Mucosa of gallbladder (tissue), 1 donor: ENCODE data around the gene PLCZ1. TPM values are rescaled to one million over a fixed set of nuclear protein-coding genes. Genes with fewer than 3 reads are reported as not detected.
"Not testable (repeated sequence)": the region's sequence is repeated elsewhere in the genome, so short reads cannot be mapped to it uniquely, and the experiment has no call there.

Experiments used
- DNase-seq: peaks from one replicate; pipeline ENCODE4 v3.0.0-alpha.2; 2020; ENCODE audit warnings: low spot score
- total RNA-seq: library from RNA; stranded (reverse); gene quantifications from one replicate; pipeline ENCODE4 v1.2.1, GENCODE V29; 2021
- donor health status: DM: no; HTN: no; CAD: no.

PLCZ1 gene
- total RNA-seq, 1 donor from 2014 or later, result not detected

DNA sequence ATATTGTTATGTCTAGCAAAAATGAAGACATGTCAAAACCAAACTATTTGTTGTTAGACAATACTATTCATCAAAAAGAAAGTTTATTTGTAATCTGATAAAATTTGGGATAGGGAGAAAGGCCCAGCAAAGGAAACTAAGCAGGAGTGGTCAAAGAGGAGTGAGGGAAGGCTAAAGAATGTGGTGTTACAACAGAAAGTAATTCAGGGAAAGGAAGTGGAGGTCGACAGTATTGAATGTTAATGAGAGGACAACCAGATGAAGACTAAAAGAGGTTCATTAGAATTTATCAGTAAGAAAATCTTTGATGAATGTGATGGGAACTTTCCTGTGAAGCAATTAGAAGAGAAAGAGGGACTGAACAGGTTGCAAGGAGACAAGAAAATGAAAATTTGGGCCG, 33.9 kb downstream of the PLCZ1 start:
- no peak for DNase-seq

DNA sequence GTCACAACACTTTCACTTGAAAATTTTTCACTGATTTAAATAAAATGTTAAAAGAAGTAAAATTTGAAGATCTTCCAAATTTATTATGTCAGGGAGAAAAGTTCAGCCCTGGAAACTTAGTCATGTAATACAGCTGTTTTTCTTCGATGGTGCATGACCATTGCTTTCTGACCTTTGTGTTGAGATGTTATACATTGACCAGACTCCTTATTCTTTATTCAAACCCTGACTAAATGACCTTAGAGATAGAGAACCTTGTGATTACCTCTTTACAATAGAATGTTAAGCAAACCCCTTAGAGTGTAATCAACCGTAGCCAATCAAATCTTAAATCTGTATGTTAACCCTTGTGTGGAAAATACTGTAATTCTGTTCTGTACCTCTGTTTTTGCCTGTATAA, 34.5 kb downstream of the PLCZ1 start:
- no peak for DNase-seq

DNA sequence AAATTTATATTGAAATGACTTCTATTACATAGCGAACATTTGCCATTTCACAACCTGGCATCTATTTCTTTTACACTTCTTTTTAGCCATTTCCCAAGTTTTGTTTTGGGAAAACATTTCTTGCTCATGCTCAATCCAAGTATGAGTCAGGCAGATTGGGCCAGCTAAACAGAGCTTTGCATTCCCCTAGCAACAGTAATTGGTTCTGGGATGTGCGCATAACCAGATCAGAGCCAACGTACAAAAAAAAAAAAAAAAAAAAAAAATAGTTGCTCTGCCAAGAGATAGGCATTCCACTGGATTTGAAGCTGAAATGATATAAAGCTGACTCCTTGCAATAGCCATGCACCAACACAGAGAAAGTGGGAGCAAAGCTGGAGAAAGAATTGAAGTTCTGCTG, 37.5 kb downstream of the PLCZ1 start:
- DNase-seq, result no peak

DNA sequence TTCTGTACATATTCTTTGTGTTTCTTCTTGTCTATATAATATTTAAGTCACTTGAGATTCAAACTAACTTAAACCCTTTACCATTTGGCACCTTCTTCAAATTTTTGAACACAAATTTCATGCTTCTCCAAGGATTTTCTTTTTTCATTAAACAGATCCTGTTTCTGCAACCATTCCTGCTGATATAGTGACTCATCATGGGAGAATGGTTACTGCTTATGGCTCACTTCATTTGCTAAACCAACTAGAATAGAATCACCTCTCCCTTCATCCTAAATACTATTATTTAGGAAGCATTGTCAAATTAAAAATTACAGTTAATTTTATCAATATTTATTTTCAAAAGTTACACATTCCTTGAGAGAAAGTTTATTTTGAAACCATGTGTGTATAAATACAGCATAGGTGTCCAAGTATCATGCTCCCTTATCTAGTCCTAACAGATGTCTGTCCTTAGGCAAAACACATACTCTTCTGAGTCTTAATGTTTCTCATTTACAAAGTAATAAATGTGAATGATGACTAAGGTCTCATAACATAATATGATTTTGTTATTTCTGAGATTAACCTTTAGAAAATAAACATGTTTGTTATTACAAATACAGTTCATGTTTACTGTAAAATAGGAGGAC, 40.7 kb downstream of the PLCZ1 start:
- DNase-seq, result no peak

DNA sequence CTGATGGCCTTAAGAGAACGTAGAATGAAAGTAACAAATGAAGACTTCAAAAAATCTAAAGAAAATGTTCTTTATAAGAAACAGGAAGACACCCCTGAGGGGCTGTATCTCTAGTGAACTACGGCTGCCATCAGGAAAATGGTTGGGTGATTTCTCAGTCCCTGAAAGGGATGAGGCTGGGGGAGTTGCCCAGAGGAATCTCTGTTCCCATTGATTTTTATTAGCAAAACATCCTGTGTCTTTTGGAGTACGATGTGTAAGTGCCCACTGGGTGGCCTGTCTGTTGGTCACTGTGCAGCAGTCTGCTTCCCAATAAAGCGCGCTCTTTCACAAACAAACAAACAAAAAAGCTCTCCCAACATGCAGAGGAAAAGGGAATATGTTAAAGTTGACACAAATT, 43.8 kb downstream of the PLCZ1 start:
- DNase-seq, result not testable (repeated sequence)

DNA sequence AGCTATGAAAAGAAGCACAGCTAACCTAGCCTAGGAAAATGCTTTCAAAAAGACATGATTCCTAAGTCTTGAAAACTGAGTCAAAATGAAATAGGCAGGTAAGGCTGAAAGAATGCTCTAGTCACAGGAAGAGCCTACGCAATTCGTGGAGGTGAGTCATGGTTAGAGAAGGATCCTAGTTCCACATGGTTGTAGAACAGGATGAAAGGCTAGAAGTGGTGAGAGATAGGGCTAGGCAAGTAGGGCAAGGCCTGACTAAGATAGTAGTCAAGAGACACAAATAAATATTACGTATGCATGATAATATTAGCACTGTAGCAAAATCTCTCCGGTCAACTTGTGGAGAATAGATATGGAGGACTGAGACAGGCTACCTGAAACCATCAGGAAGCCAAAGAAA, 47.2 kb downstream of the PLCZ1 start:
- no peak for DNase-seq

DNA sequence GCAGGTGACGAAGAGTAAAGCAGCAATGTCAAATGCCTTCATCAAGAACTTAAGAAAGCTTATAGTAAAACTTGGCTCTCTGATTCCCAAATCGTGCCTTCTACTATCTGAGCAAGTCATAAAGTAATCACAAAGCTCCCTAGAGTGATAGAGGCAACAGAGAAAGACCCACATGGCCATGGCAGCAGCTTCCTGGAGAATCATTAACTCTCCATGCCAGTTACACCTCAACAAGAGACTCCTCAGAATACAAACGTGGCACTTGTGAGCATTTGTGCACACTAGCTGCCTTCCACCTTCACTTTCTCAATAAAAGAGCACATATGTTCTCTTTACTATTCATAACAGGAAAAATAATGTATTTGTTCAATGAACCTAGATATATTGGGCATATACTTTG, 48.0 kb downstream of the PLCZ1 start:
- no peak for DNase-seq

DNA sequence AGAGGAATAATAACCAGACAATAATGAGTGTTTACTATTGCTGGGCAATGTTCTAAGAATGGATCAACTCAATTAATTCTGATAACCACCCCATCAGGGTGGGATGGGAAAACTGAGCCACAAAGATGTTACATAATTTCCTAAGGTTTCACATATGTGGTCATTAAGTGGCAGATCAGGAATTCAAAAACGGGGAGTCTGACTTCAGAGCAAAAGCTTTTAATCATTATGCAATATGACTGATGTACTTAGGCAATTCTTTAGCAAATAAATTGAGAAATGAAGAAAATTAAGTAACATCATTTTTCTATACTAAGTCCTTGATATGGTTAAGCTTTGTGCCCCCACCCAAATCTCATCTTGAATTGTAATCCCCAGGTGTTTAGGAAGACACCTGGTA, 53.4 kb downstream of the PLCZ1 start:
- no peak for DNase-seq

DNA sequence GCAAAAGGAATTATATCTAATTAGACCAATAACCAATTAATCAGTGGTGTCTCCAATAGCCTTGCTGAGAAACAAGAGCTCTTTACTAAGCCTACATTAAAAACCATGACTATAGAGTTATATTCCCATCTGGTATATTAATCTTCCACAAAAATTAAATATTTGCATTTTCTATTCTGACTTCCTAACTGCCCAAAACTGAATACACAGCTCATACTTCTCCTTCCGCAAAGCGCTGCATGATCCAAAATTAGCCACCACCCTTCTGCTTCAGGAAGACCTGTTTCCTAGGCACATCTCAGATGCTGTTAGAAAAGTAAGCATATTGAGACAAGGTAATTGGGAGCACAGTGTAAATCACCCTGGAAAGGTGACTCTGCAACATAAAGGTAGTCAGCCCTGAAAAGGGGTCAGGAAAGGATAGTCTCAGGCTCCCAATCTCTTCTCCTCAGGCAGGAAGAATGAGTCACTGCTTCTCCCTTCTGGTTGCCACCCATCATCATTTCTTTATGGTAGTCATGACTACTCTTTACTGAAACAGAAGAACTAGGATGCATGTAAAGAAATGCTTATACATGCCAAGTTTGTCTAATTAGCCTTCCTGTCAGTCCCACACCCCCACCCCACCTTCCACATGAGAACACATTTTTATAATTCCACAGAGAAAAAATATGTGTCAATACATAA, 54.3 kb downstream of the PLCZ1 start:
- no peak for DNase-seq

DNA sequence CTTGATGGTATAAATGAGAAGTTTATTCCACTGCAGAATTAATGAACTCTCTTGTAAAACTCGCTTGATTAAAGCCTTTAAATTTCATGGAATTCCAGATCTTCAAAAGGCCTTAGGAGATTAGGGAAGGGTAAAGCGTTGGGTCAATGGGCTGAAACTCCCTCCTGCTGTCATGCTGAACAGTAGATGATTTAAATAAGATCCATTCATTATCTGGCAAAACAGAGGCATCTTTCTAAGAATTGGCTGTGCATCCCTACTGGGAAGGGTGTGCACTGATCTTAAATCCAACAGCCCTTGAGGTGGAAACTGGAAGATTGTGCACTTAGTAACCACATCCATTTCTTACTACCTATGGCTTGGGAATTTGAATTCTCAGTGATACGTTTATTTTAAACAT, 56.0 kb downstream of the PLCZ1 start:
- DNase-seq, result no peak

DNA sequence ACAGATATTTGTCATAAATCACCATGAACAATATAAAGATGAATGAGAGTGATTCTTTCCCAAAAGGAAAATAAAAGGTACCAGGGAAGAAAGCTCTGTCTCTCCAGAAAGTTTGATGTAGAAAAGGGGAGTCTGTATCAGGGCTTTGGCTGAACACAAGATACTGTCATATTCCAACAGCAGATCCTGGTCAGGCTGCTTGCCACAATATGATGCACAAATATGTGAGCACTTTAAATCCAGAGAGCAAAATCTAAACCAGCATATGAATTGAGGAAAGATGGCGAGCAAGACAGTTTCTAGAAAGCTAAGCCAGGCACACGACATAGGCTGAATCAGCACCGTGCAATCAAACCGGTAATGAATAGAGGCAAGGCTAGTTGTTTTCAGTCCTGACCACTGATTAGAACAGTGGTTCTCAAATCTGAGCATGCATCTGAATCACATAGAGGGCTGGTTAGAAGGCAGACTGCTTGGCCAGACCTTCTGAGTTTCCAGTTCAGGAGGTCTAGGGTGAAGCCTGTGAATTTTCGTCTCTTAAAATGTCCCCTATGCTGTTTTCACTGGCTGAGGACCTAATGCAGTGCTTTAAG, 60.7 kb downstream of the PLCZ1 start:
- no peak for DNase-seq

DNA sequence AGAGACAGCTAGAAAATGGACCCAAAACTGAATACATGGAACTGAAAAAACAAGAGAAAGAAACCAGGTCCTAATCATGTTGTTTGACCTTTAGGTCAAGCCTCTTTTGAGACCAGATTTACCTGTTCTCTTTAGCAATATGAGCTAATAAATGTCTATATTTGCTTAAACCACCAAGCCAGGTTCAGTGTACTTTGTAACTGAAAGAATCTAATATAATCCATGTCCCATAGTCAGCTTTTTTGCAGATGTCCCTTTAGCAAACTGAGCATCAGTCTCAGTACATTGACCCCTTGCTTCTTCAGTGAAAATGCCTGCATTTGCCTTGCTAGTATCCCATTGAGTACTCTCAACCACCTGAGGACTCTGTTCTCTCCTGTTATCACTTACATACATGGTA, 61.7 kb downstream of the PLCZ1 start:
- DNase-seq, result no peak

DNA sequence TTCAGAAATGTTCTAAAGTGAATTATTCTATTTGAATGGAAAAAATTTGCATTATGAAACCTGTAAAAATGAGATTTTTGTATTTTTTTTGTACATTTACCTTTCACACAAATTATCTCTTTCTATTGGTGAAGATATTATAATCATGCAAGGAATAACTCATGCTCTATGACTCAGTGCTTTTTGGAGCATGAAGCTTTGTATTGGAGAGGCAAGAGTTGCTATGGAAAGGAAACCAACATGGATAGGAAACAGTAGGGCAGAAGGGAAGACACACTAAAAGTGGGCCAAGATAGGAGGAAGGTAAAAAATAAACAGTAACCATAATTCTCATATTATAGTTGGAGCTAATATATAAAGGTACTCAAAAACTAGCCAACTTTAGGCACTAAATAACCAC, 79.0 kb downstream of the PLCZ1 start:
- no peak for DNase-seq

DNA sequence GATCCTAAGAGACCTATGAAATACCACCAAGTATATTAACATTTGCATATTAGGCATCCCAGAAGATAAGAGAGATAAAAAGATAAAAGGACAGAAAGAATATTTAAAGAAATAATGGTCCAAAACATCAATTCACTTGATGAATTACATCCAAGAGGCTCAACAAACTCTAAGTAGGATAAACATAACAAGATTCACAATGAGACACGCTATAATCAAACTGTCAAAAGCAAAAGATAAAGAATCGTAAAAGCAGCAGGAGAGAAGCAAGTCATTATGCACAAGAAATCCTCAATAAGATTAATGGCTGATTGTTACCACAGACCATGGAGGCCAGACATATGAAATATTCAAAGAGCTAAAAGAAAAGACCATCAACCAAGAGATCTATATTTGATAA, 79.6 kb downstream of the PLCZ1 start:
- DNase-seq, result no peak

DNA sequence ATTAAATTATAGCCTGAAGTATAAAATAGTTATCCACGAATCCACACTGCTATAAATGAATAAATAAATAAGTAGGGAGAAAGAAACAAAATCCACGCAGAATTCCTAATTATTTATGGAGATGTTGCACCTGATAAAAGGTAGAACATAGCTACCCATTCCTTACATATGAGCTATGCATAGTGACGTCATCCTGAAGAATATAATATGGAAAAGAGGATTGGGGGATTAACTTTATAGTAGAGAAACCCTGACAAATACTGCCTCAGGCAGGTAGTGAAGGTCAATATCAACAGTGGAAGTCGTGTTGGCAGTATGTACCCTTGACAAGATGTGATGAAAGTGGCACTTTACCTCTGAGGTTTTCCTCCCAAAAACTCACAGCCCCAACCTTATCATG, 82.5 kb downstream of the PLCZ1 start:
- DNase-seq, result no peak

DNA sequence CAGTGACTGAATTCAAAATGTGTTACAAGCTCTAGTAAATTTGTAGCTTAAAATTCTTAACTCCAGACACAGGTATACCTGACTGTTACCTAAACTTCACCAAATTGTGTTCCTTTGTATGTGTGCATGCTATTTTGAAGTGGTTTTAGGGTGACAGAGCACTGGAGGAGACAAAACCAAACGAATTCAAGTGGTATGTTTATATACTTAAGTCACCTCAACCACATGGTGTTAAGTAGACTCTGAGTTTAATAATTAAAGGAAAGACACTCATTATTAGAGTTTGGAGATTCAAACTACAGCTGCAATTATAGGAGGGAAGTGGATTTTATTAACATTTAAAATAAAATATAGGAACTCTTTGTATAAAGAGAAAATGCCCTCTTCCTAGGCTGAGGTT, 84.3 kb downstream of the PLCZ1 start:
- no peak for DNase-seq

DNA sequence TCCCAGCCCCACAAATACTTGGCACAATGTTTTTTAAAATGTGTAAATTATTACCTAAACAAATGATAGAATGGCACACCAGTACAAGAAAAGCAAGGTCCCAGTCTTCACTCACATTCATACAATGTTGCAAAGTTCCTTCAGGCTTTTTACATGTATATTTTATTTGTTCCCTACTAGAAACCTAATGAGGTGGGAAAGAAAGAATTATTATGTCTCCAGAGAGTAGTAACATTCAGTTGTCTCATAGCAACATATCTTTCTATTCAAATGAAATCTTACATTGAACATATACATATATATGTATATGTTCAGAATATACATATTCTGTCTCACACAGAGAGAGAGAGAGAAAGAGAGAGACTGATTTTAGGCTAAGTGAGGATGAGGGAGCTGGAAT, 85.2 kb downstream of the PLCZ1 start:
- no peak for DNase-seq

DNA sequence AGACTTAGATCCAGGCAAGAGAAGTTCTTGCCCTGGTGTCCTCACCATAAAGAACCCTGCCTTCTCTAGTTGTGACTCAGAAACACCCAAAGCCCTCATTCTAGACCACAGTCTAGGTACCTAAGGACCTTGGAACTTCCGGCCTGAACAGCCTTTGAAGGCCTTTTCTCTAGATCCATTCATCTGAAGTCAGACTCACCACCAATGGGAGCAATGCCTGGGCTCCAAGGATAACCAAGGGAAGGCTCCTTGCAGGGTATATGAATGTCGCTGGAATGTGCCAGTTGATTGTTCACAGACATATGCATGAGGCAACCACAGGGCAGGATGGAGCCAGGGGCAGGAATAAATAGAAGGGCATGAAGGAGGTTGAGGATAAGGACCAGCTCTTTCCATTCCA, 86.3 kb downstream of the PLCZ1 start:
- DNase-seq, result no peak

DNA sequence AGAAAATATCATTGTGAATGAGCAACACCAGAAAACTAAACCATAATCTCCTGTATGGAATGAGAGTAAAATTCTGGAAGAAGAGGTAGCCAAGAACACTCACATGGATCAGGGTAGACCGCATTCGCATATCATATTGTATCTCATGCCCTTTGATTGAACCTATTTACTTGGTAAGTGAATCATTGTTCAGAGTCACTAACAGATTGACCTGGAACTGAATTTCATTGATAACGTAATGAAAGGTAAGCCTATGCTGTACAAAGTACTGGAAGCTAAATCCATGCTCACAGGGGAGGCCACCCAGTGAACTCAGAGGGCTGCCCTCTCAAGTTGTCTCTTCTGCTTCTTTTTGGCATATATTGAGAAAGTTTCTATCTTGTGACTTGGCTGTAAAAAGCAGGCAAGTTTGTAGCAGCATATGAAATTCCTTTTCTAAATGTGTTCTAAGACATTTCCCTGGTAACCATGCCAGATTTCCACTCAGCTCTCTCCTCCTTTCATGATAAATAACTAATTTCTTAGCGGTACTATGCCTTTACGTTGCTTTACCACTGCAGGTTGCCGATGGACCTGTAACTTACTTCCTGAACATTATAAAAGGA, 91.4 kb downstream of the PLCZ1 start:
- DNase-seq, result peak; percentile 15

DNA sequence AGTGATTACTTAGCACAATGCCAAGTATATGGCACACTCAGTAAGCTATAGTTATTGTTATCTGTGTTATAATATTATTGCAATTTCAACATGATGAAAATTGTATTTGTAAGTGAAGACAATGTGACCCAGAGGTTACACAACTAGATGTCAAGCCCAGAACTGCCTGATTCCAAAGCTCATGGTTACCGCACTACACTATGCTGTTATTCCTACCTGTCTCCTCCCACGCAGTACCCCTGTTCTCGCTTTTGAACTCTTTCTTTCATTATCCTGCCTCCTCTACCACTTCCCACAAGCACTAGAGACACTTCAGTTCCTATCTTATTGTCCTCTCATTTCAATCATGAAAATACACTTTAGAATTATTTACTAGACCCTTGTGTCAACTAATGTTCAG, 93.2 kb downstream of the PLCZ1 start:
- no peak for DNase-seq

DNA sequence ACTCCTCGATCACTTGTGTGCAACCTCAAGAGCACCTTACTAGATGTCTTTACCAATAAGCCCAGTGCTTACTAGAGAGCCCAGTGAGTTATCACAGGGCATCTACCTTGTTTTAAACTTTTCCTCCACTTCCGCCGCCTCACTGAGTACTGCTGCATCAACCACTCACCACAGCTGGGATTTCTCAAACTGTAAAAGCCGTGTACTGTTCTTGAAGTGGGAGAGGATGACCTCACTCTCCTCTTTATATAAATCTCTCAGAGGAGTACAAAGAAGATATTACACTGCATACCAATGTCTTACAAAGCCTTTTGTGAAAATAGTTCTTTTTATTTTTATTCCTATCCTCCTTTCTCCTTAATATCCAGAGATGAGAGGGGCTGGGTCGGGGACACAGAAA, 94.1 kb downstream of the PLCZ1 start:
- DNase-seq, result peak; percentile 18

DNA sequence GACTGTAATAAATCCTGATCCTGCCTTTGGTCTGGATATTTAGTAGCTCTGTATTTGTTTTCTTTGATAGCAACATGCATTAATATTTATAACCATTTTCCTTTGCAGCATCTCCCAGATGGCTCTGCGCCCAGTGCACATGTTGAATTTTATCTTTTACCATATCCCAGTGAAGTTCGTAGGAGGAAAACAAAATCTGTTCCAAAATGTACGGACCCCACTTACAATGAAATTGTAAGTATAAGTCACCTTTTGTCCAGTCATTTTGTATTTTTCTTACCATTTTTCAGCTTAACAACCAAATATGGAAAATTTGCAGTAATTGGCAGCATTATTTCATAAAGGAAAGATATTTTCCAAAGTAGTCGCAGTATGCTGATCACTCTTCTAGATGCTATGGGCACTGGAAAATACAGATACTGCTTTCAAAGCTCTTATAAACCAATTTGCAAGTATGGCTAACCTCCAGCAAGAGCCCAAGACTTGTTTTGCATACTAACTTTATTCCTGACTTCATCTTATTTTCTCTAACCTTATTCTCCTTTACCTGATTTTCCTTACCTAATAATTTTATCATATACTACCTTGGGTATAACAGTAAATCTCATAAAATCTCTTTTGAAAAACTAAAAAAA, 97.4 kb downstream of the PLCZ1 start:
- no peak for DNase-seq

DNA sequence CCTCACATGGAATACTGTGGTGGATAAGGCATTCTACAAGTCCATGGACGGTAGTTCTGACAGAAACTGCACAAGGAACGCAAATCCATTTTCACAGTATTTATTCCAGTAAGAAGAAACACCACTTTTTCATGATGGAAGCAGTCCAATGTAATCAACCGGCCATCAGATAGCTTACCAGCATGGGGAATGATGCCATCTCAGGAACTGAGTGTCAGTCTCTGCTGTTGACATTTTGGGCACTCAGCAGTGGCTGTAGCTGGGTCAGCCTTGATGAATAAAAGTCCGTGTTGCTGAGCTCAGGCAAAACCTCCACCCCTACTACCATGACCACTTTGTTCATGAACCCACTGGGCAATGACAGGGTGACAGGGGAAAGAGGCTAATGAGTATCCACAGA, 103.4 kb downstream of the PLCZ1 start:
- DNase-seq, result no peak
